NT2/D1 (cell line): ENCODE measurements around the gene RETREG3.
"Not testable (repeated sequence)": the region's sequence is repeated elsewhere in the genome, so short reads cannot be mapped to it uniquely, and the experiment has no call there.

Source experiments
- DNase-seq: peaks from one replicate; pipeline ENCODE4 v3.0.0-alpha.2; 2011; ENCODE audit warnings: low read depth, low spot score
- H3K27me3 ChIP-seq: 2 replicates; pipeline ENCODE4 v1.6.0; 2011; ENCODE audit warnings: mild to moderate bottlenecking; ENCODE audit not compliant: insufficient read length, insufficient read depth
- H3K36me3 ChIP-seq: 2 replicates; pipeline ENCODE4 v1.6.1; 2011; ENCODE audit warnings: mild to moderate bottlenecking, low read length, mixed read lengths; ENCODE audit not compliant: insufficient read depth, insufficient read length
- H3K4me1 ChIP-seq: 2 replicates; pipeline ENCODE4 v1.5.1; 2011; ENCODE audit not compliant: insufficient read depth, insufficient read length
- H3K4me3 ChIP-seq: 2 replicates; pipeline ENCODE4 v1.5.1; 2011; ENCODE audit warnings: low read depth; ENCODE audit not compliant: insufficient read length
- H3K9ac ChIP-seq: 2 replicates; pipeline ENCODE4 v1.6.0; 2011; ENCODE audit warnings: low read depth; ENCODE audit not compliant: insufficient read length
- H3K9me3 ChIP-seq: 2 replicates; pipeline ENCODE4 v1.5.1; 2011; ENCODE audit warnings: mild to moderate bottlenecking, low read length; ENCODE audit not compliant: insufficient read depth
- SUZ12 ChIP-seq: IDR thresholded peaks from 2 replicates; pipeline ENCODE4 v1.6.1; 2011; ENCODE audit not compliant: insufficient read length, insufficient read depth; ENCODE audit errors: extremely low read depth
- YY1 ChIP-seq: IDR thresholded peaks from 2 replicates; pipeline ENCODE4 v1.6.1; 2011; ENCODE audit not compliant: insufficient read length, insufficient read depth
- ZNF274 ChIP-seq: IDR thresholded peaks from 2 replicates; pipeline ENCODE4 v1.6.1; 2011; ENCODE audit warnings: mild to moderate bottlenecking, low read depth, low read length

Gene RETREG3

GRCh38 chr17:42541041-42541833 is 67.9 kb downstream of the RETREG3 start:
- TF ChIP-seq ZNF274 (no peak), YY1 (no peak), SUZ12 (no peak)
- no peaks in the 10 kb centered on the region for H3K9me3 ChIP-seq
- no peak overlapping the region for H3K4me3 ChIP-seq
- peaks cover 9% of the 10 kb centered on the region for H3K4me1 ChIP-seq
- no peak for DNase-seq
- H3K9ac ChIP-seq: no peak overlapping the region
- H3K36me3 ChIP-seq: peaks cover 60% of the 10 kb centered on the region
- no peaks in the 10 kb centered on the region for H3K27me3 ChIP-seq

GRCh38 chr17:42540558-42540957 is 68.6 kb downstream of the RETREG3 start:
- H3K27me3 ChIP-seq, H3K9ac ChIP-seq, DNase-seq, H3K9me3 ChIP-seq, H3K4me3 ChIP-seq, H3K4me1 ChIP-seq: not testable (repeated sequence)
- H3K36me3 ChIP-seq: peaks cover 60% of the 10 kb centered on the region

- Histone ChIP-seq H3K36me3 (peaks cover 44% of the 10 kb centered on the region), H3K9ac (peak overlapping the region; percentile 29), H3K9me3 (no peaks in the 10 kb centered on the region), H3K4me1 (peaks cover 14% of the 10 kb centered on the region), H3K27me3 (no peaks in the 10 kb centered on the region), H3K4me3 (no peak overlapping the region)
- no peak for TF ChIP-seq YY1
- TF ChIP-seq SUZ12: no peak
- no peak for TF ChIP-seq ZNF274
- no peak for DNase-seq
Measured at GRCh38 chr17:42538482-42538881, 70.7 kb downstream of the RETREG3 start.

GRCh38 chr17:42537826-42538451 is 71.2 kb downstream of the RETREG3 start:
- peaks cover 38% of the 10 kb centered on the region for H3K36me3 ChIP-seq
- H3K9me3 ChIP-seq: no peaks in the 10 kb centered on the region
- TF ChIP-seq YY1 (no peak), SUZ12 (no peak), ZNF274 (no peak)
- no peak overlapping the region for H3K4me3 ChIP-seq
- peaks cover 14% of the 10 kb centered on the region for H3K4me1 ChIP-seq
- no peaks in the 10 kb centered on the region for H3K27me3 ChIP-seq
- no peak for DNase-seq
- peak overlapping the region; percentile 42 for H3K9ac ChIP-seq

- H3K4me1 ChIP-seq: peaks cover 14% of the 10 kb centered on the region
- H3K9me3 ChIP-seq: no peaks in the 10 kb centered on the region
- DNase-seq: no peak
- H3K4me3 ChIP-seq: peak overlapping the region; percentile 75
- peak overlapping the region; percentile 85 for H3K9ac ChIP-seq
- no peaks in the 10 kb centered on the region for H3K27me3 ChIP-seq
- H3K36me3 ChIP-seq: peaks cover 32% of the 10 kb centered on the region
- TF ChIP-seq ZNF274: no peak
- no peak for TF ChIP-seq YY1
- TF ChIP-seq SUZ12: no peak
Measured at GRCh38 chr17:42537156-42537805, 71.9 kb downstream of the RETREG3 start.

GRCh38 chr17:42536372-42537155 is 72.6 kb downstream of the RETREG3 start:
- Histone ChIP-seq H3K4me3 (peak overlapping the region; percentile 75), H3K9ac (peak overlapping the region; percentile 85), H3K27me3 (no peaks in the 10 kb centered on the region), H3K36me3 (peaks cover 28% of the 10 kb centered on the region), H3K4me1 (peaks cover 14% of the 10 kb centered on the region), H3K9me3 (no peaks in the 10 kb centered on the region)
- TF ChIP-seq ZNF274: no peak
- no peak for TF ChIP-seq SUZ12
- no peak for TF ChIP-seq YY1
- no peak for DNase-seq

- no peaks in the 10 kb centered on the region for H3K9me3 ChIP-seq
- no peak for TF ChIP-seq SUZ12
- peaks cover 23% of the 10 kb centered on the region for H3K36me3 ChIP-seq
- DNase-seq: peak; percentile 71
- H3K27me3 ChIP-seq: peaks cover 4% of the 10 kb centered on the region
- peak within 1 kb of the TSS; percentile 85 for H3K9ac ChIP-seq
- peak within 1 kb of the TSS; percentile 75 for H3K4me3 ChIP-seq
- peaks cover 13% of the 10 kb centered on the region for H3K4me1 ChIP-seq
Measured at GRCh38 chr17:42536048-42536371, 73.2 kb downstream of the RETREG3 start, which contains the start of gene NAGLU. NAGLU (plus strand) TSS chr17:42536241; CDS start chr17:42536273, 32 bp downstream.
